Coronary artery (tissue), 2 donors: ENCODE measurements around the gene H3-3A.
A peak's percentile ranks its signal among the peaks of the same experiment; 100 is the strongest.

Experiments
- DNase-seq: peaks from one replicate; pipeline ENCODE4 v3.0.0-alpha.2; 2017; ENCODE audit warnings: low spot score
- H3K27ac ChIP-seq, 2 donors: fragments of 200-600 bp; sonication (generic); one replicate each; pipeline ENCODE4 v1.5.1; 2016 to 2019
- H3K4me3 ChIP-seq: fragments of 200-600 bp; sonication (generic); 2 replicates; pipeline ENCODE4 v1.5.1; 2016; ENCODE audit warnings: mild to moderate bottlenecking, moderate library complexity
- CTCF ChIP-seq: fragments of 200-600 bp; sonication (generic); IDR thresholded peaks from one replicate; pipeline ENCODE4 v1.5.1; 2019; ENCODE audit warnings: antibody characterized with exemption

Gene H3-3A

GRCh38 chr1:226051365-226051764 is 11.2 kb upstream of the H3-3A start:
- DNase-seq = no peak
- Histone ChIP-seq H3K4me3 (no peak overlapping the region), H3K27ac (no peak overlapping the region)
- no peak for TF ChIP-seq CTCF

GRCh38 chr1:226052061-226052460 is 10.5 kb upstream of the H3-3A start:
- Histone ChIP-seq H3K4me3 (no peak overlapping the region), H3K27ac (no peak overlapping the region)
- DNase-seq = no peak
- no peak for TF ChIP-seq CTCF

DNA sequence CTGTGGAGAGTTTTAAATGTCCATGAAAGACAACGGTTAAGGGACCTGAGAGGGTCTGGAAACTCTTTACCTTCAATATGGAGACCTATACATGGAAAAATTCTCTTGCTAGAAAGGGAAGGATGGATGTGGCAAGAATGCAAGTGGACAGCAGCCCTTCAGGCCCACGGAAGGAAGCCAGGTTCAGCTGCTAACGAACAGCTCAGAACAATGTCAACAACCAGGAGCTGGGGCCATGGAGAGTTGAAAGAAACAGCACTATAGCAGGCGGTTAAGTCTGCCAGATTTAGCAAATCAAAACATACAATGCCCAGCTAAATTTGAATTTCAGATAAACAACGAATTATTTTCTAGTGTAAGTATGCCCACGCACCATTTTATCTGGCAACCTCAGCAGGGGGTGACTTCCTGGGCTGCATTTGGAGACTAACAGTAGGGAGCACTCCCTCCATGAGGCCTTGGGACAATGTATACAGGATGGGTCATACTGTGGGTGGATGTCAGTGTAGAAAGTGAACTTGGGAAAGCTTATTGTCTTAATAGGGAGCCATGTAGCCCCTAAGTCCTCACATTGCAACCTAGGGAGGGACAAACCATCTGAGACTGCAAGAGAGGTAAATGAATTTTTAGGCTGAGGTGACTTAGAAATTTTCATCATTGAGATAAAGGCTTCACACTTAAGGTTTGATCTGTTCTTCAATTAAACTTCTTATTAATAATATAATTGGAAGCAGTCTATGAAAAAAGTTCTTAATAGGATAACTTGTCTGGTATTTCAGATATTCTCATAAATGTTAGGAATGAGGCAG is 7.8 kb upstream of the H3-3A start:
- Histone ChIP-seq H3K27ac (no peak overlapping the region), H3K4me3 (no peak overlapping the region)
- no peak for TF ChIP-seq CTCF
- DNase-seq = no peak

DNA sequence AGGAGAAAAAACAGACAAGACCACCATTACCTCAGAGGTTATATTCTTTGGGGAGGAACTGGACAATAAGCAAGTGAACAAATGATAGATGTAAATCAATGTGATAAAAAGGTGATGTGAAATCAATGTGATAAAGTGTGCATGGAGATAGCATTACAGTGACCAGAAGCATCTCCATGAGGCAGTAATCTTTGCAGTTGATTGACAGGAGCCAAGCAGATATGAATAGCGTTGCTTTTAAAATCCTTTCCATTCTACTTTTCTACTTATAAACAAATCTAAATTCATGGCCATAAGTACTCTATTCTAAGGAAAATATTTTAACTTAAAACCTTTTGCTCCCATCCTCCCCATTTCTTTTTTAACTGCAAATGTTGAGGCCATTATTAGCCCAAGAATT is 2.8 kb upstream of the H3-3A start:
- no peak for TF ChIP-seq CTCF
- DNase-seq = no peak
- Histone ChIP-seq H3K27ac (no peak overlapping the region), H3K4me3 (no peak overlapping the region)

DNA sequence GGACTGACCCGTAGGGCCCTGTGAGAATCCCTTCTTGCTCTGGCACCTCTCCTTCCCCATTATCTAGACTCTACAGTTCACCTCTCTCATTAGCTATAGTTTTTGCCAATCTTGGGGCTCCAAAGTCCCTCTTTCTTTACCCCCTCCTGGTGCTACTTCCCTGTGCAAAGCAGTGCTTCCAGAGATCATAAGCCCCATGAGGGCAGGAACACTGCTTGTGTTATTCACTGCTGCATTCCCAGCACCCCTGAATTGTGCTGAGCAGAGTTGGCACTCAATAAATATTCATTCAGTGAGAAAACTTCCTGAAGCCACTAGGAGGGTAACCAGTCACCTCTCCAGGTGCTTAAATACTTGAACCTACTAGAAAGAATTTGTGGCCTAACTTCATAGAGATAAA is 2.1 kb upstream of the H3-3A start:
- TF ChIP-seq CTCF = no peak
- Histone ChIP-seq H3K4me3 (no peak overlapping the region), H3K27ac (peak overlapping the region in 1 of 2 donors; percentile 95)
- DNase-seq = no peak

DNA sequence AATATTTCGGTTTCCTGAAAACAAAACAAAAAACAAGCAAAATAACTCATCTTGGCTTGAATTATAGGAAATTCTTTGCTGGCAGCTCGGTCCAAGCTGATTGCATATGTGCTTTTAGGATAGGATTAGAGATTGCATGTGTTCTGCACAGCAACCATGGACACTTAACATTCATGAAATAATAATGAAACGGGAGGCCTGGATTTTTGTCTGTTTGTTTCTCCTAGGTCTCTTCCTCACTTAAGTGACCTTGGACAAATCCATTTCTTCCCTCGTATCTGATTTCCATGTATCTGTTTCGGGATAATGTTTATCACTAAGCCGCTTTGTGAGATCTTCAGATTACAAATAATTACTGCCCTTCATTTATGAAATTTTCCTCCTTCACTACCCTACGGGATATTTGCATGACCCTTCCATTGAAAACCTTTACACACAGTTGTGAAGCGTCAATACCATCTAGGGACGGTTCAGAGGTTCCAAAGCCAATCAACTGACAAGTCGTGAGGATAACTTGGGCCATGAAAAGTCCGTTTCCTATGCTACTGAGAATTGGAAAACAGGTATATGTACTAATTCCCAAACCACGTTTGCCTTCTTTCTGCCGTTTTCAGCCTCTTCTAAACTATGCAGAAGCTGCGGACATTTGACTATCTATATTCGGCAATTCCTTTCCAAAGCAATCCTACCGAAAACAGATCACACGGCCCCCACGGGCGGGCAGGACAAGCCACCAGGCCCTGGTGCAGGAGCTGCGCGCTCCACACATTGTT is 1.3 kb upstream of the H3-3A start:
- Histone ChIP-seq H3K4me3 (peak overlapping the region; percentile 81), H3K27ac (peak overlapping the region; percentile 95 to 98)
- DNase-seq = no peak
- TF ChIP-seq CTCF = no peak
